CD4-positive, CD25-positive, alpha-beta regulatory T cell (primary cell): ENCODE results near the gene CRADD. TPM values are rescaled to one million over a fixed set of nuclear protein-coding genes. Genes with fewer than 3 reads are reported as not detected.

Source experiments
- ATAC-seq, 2 donors: fragments of 150-1000 bp; cut with Tn5 transposase; one replicate each; pipeline ENCODE4 v1.10.0; 2021; ENCODE audit warnings: low read depth in 2 of 2, moderate number of reproducible peaks in 2 of 2, moderate library complexity in 1 of 2
- DNase-seq, 3 donors: peaks; one replicate each; pipeline versions ENCODE4 v3.0.0 to v3.0.0-alpha.2; 2012 to 2022; ENCODE audit warnings: mixed read lengths in 1 of 3
- H3K27ac ChIP-seq: one replicate; pipeline ENCODE4 v1.7.0; 2013; ENCODE audit warnings: mild to moderate bottlenecking, low read length; ENCODE audit not compliant: insufficient read depth, poor library complexity, severe bottlenecking
- H3K27me3 ChIP-seq: one replicate; pipeline ENCODE4 v1.7.0; 2013; ENCODE audit warnings: low read length; ENCODE audit not compliant: control insufficient read depth, insufficient read depth
- H3K36me3 ChIP-seq: one replicate; pipeline ENCODE4 v1.7.0; 2013; ENCODE audit warnings: mild to moderate bottlenecking, low read length, moderate library complexity; ENCODE audit not compliant: control insufficient read depth, insufficient read depth
- H3K4me1 ChIP-seq: 2 replicates; pipeline ENCODE4 v1.7.0; 2013; ENCODE audit warnings: mild to moderate bottlenecking, low read length; ENCODE audit not compliant: insufficient read depth, control insufficient read depth, poor library complexity, severe bottlenecking
- H3K4me3 ChIP-seq: one replicate; pipeline ENCODE4 v1.7.0; 2013; ENCODE audit warnings: low read depth, mild to moderate bottlenecking, low read length, moderate library complexity
- H3K9me3 ChIP-seq, 2 experiments: 1 replicate in 1 of 2; 2 replicates in 1 of 2; pipeline ENCODE4 v1.7.0; 2013; ENCODE audit warnings: low read length in 2 of 2, mild to moderate bottlenecking in 1 of 2, moderate library complexity in 1 of 2; ENCODE audit not compliant: control insufficient read depth in 2 of 2
- H3K27ac Mint-ChIP-seq, 3 donors: one replicate each; pipeline ENCODE4 v1.8.0; 2020 to 2022; ENCODE audit warnings: mild to moderate bottlenecking in 3 of 3, mixed read lengths in 3 of 3, moderate library complexity in 2 of 3
- H3K27me3 Mint-ChIP-seq: one replicate; pipeline ENCODE4 v1.8.0; 2022; ENCODE audit warnings: mild to moderate bottlenecking, mixed read lengths
- H3K36me3 Mint-ChIP-seq: one replicate; pipeline ENCODE4 v1.8.0; 2020; ENCODE audit warnings: mixed read lengths
- H3K4me1 Mint-ChIP-seq, 4 donors: one replicate each; pipeline ENCODE4 v1.8.0; 2020 to 2022; ENCODE audit warnings: mixed read lengths in 4 of 4, mild to moderate bottlenecking in 1 of 4
- H3K4me3 Mint-ChIP-seq, 4 donors: one replicate each; pipeline ENCODE4 v1.8.0; 2020 to 2022; ENCODE audit warnings: mild to moderate bottlenecking in 4 of 4, mixed read lengths in 4 of 4, moderate library complexity in 3 of 4
- H3K9me3 Mint-ChIP-seq, 7 donors: one replicate each; pipeline ENCODE4 v1.8.0; 2020 to 2022; ENCODE audit warnings: mixed read lengths in 7 of 7, mild to moderate bottlenecking in 3 of 7, moderate library complexity in 2 of 7
- polyA plus RNA-seq, 4 donors: library from polyadenylated mRNA; unstranded; fragments of 300-500 nt; fragmentation: Illumina TruSeq; gene quantifications; one replicate each; pipeline ENCODE4 v1.2.3, GENCODE V29; 2021
- total RNA-seq: library from RNA; stranded (reverse); gene quantifications from one replicate; pipeline ENCODE4 v1.2.3, GENCODE V29; 2022

CRADD gene
- total and polyA plus RNA-seq, 5 donors from 2014 or later = 10.1 to 24.2 (median 20.6) TPM

GRCh38 chr12:93663006-93663728 is 14.0 kb upstream of the CRADD start:
- no peak overlapping the region for H3K4me3 ChIP-seq
- Mint-ChIP-seq H3K27me3 (peaks cover 13% of the 10 kb centered on the region), H3K27ac (no peak overlapping the region), H3K4me1 (no peaks in the 10 kb centered on the region), H3K4me3 (no peak overlapping the region), H3K9me3 (peaks cover 0 to 3% (median 0%) of the 10 kb centered on the region in 7 donors), H3K36me3 (no peaks in the 10 kb centered on the region)
- no peaks in the 10 kb centered on the region for H3K4me1 ChIP-seq
- no peak overlapping the region for H3K27ac ChIP-seq
- H3K9me3 ChIP-seq = no peaks in the 10 kb centered on the region
- no peak for ATAC-seq
- H3K27me3 ChIP-seq = peaks cover 2% of the 10 kb centered on the region
- H3K36me3 ChIP-seq = no peaks in the 10 kb centered on the region
- DNase-seq = peak in 1 of 3 donors; percentile 6

GRCh38 chr12:93663729-93664084 is 13.5 kb upstream of the CRADD start:
- no peak for ATAC-seq
- Histone ChIP-seq H3K9me3 (no peaks in the 10 kb centered on the region), H3K4me3 (no peak overlapping the region), H3K27me3 (peaks cover 2% of the 10 kb centered on the region), H3K27ac (no peak overlapping the region), H3K36me3 (no peaks in the 10 kb centered on the region), H3K4me1 (no peaks in the 10 kb centered on the region)
- Mint-ChIP-seq H3K4me1 (no peaks in the 10 kb centered on the region), H3K4me3 (no peak overlapping the region), H3K27ac (no peak overlapping the region), H3K9me3 (peaks cover 0 to 5% (median 0%) of the 10 kb centered on the region in 7 donors), H3K27me3 (peaks cover 13% of the 10 kb centered on the region), H3K36me3 (no peaks in the 10 kb centered on the region)
- DNase-seq = no peak

- Mint-ChIP-seq H3K4me3 (no peak overlapping the region), H3K27me3 (peaks cover 13% of the 10 kb centered on the region), H3K9me3 (peaks cover 0 to 10% (median 3%) of the 10 kb centered on the region in 7 donors), H3K36me3 (no peaks in the 10 kb centered on the region), H3K4me1 (no peaks in the 10 kb centered on the region), H3K27ac (no peak overlapping the region)
- H3K4me3 ChIP-seq = no peak overlapping the region
- H3K4me1 ChIP-seq = no peaks in the 10 kb centered on the region
- no peaks in the 10 kb centered on the region for H3K9me3 ChIP-seq
- no peak overlapping the region for H3K27ac ChIP-seq
- ATAC-seq (no peak), DNase-seq (no peak)
- H3K36me3 ChIP-seq = no peaks in the 10 kb centered on the region
- H3K27me3 ChIP-seq = peaks cover 2% of the 10 kb centered on the region
These were observed 12.5 kb upstream of the CRADD start for GRCh38 chr12:93664573-93665138.

- Mint-ChIP-seq H3K4me1 (no peaks in the 10 kb centered on the region), H3K4me3 (no peak overlapping the region), H3K27me3 (peaks cover 21% of the 10 kb centered on the region), H3K36me3 (no peaks in the 10 kb centered on the region), H3K27ac (no peak overlapping the region), H3K9me3 (peaks cover 0 to 10% (median 3%) of the 10 kb centered on the region in 7 donors)
- no peaks in the 10 kb centered on the region for H3K4me1 ChIP-seq
- no peak overlapping the region for H3K4me3 ChIP-seq
- H3K36me3 ChIP-seq = no peaks in the 10 kb centered on the region
- H3K27me3 ChIP-seq = peaks cover 1% of the 10 kb centered on the region
- ATAC-seq (no peak), DNase-seq (no peak)
- no peaks in the 10 kb centered on the region for H3K9me3 ChIP-seq
- H3K27ac ChIP-seq = no peak overlapping the region
These were observed 9.5 kb upstream of the CRADD start for GRCh38 chr12:93667672-93668071.

GRCh38 chr12:93668919-93669418 is 8.2 kb upstream of the CRADD start:
- DNase-seq (no peak), ATAC-seq (no peak)
- Mint-ChIP-seq H3K4me1 (no peaks in the 10 kb centered on the region), H3K36me3 (no peaks in the 10 kb centered on the region), H3K27ac (no peak overlapping the region), H3K9me3 (peaks cover 0 to 10% (median 2%) of the 10 kb centered on the region in 7 donors), H3K27me3 (peaks cover 27% of the 10 kb centered on the region), H3K4me3 (no peak overlapping the region)
- no peak overlapping the region for H3K27ac ChIP-seq
- H3K9me3 ChIP-seq = no peaks in the 10 kb centered on the region
- no peaks in the 10 kb centered on the region for H3K36me3 ChIP-seq
- peaks cover 4% of the 10 kb centered on the region for H3K27me3 ChIP-seq
- no peak overlapping the region for H3K4me3 ChIP-seq
- no peaks in the 10 kb centered on the region for H3K4me1 ChIP-seq

GRCh38 chr12:93669452-93669851 is 7.7 kb upstream of the CRADD start:
- Histone ChIP-seq H3K27me3 (peaks cover 4% of the 10 kb centered on the region), H3K4me3 (no peak overlapping the region), H3K9me3 (no peaks in the 10 kb centered on the region), H3K36me3 (no peaks in the 10 kb centered on the region), H3K4me1 (no peaks in the 10 kb centered on the region), H3K27ac (no peak overlapping the region)
- no peak overlapping the region for H3K4me3 Mint-ChIP-seq
- H3K27me3 Mint-ChIP-seq = peaks cover 30% of the 10 kb centered on the region
- no peaks in the 10 kb centered on the region for H3K36me3 Mint-ChIP-seq
- H3K4me1 Mint-ChIP-seq = no peaks in the 10 kb centered on the region
- ATAC-seq = no peak
- H3K9me3 Mint-ChIP-seq = peaks cover 0 to 10% (median 0%) of the 10 kb centered on the region in 7 donors
- no peak for DNase-seq
- H3K27ac Mint-ChIP-seq = no peak overlapping the region

- ATAC-seq (no peak), DNase-seq (no peak)
- Mint-ChIP-seq H3K36me3 (no peaks in the 10 kb centered on the region), H3K9me3 (peaks cover 0 to 10% (median 0%) of the 10 kb centered on the region in 7 donors), H3K4me1 (no peaks in the 10 kb centered on the region), H3K4me3 (no peak overlapping the region), H3K27me3 (peaks cover 30% of the 10 kb centered on the region), H3K27ac (no peak overlapping the region)
- Histone ChIP-seq H3K27ac (no peak overlapping the region), H3K4me3 (no peak overlapping the region), H3K9me3 (no peaks in the 10 kb centered on the region), H3K27me3 (peaks cover 4% of the 10 kb centered on the region), H3K36me3 (no peaks in the 10 kb centered on the region), H3K4me1 (no peaks in the 10 kb centered on the region)
These were observed 7.1 kb upstream of the CRADD start for GRCh38 chr12:93670104-93670503.

GRCh38 chr12:93671044-93671443 is 6.1 kb upstream of the CRADD start:
- no peaks in the 10 kb centered on the region for H3K9me3 ChIP-seq
- DNase-seq = no peak
- peaks cover 0 to 10% (median 0%) of the 10 kb centered on the region in 7 donors for H3K9me3 Mint-ChIP-seq
- no peaks in the 10 kb centered on the region for H3K4me1 Mint-ChIP-seq
- H3K36me3 Mint-ChIP-seq = no peaks in the 10 kb centered on the region
- H3K27me3 Mint-ChIP-seq = peaks cover 27% of the 10 kb centered on the region
- no peaks in the 10 kb centered on the region for H3K4me1 ChIP-seq
- no peaks in the 10 kb centered on the region for H3K36me3 ChIP-seq
- ATAC-seq = no peak
- peaks cover 4% of the 10 kb centered on the region for H3K27me3 ChIP-seq
- H3K27ac ChIP-seq = no peak overlapping the region
- H3K4me3 Mint-ChIP-seq = no peak overlapping the region
- H3K27ac Mint-ChIP-seq = no peak overlapping the region
- H3K4me3 ChIP-seq = no peak overlapping the region
